ENCODE measurements around the gene GLB1L3. TPM values are rescaled to one million over a fixed set of nuclear protein-coding genes. Genes with fewer than 3 reads are reported as not detected.

The GLB1L3 gene
- total RNA-seq, 1 experiment from 2014 or later: not detected

DNA sequence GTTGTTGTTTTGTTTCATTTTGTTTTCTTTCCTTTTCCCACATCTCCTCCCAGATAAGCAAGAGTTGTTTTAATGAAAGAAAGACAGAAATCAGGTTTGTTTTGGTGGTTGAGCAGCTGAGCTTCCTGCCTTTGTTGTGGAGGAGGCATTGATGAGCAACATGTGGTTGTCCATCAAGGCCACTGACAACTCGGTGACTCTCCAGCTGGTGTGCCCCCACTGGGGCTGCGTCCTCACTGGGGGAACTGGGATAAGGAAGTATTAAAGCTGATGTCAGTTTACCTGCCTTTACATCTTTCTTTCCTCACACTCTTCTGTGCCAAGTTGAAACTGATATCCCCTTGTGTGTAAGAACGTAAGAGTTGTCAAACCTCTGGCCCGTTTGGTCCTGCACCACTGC, 45.8 kb upstream of the GLB1L3 start:
- intact Hi-C loops (cut with micrococcal nuclease): no loop called here
- no peaks in the 10 kb centered on the region for H4K20me1 ChIP-seq (ENCODE audit: insufficient read depth)
- H3K79me2 ChIP-seq (ENCODE audit: insufficient read depth, low read length): peaks cover 59% of the 10 kb centered on the region
- DNase-seq (ENCODE audit: low read depth, low spot score) (no peak), ATAC-seq (no peak)
- RAD21 ChIA-PET (ENCODE audit: low non-redundant PET in 1 of 2, low total read pairs in 2 of 2, uncharacterized antibody in 2 of 2, unreplicated experiment in 2 of 2): no interaction called here
- H3K9me2 ChIP-seq (ENCODE audit: insufficient read depth): no peaks in the 10 kb centered on the region
- TF ChIP-seq, protein P1, sequence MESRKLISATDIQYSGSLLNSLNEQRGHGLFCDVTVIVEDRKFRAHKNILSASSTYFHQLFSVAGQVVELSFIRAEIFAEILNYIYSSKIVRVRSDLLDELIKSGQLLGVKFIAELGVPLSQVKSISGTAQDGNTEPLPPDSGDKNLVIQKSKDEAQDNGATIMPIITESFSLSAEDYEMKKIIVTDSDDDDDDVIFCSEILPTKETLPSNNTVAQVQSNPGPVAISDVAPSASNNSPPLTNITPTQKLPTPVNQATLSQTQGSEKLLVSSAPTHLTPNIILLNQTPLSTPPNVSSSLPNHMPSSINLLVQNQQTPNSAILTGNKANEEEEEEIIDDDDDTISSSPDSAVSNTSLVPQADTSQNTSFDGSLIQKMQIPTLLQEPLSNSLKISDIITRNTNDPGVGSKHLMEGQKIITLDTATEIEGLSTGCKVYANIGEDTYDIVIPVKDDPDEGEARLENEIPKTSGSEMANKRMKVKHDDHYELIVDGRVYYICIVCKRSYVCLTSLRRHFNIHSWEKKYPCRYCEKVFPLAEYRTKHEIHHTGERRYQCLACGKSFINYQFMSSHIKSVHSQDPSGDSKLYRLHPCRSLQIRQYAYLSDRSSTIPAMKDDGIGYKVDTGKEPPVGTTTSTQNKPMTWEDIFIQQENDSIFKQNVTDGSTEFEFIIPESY (IDR thresholded peaks at IDR 0.05; ENCODE audit: extremely low read depth, insufficient replicate concordance, low read length): no peak
- TF ChIP-seq JUND (IDR thresholded peaks at IDR 0.05) (no peak), CEBPB (IDR thresholded peaks at IDR 0.05; ENCODE audit: low read depth) (no peak), RAD21 (IDR thresholded peaks at IDR 0.05; ENCODE audit: low read depth) (no peak), SRF (IDR thresholded peaks at IDR 0.05; ENCODE audit: low read depth) (no peak), POLR2A (IDR thresholded peaks at IDR 0.05; ENCODE audit: borderline replicate concordance, extremely low read depth, insufficient read depth, insufficient read length) (no peak), FOSL1 (IDR thresholded peaks at IDR 0.05; ENCODE audit: low read depth) (no peak), POLR2AphosphoS5 (IDR thresholded peaks at IDR 0.05; ENCODE audit: low read depth, low read length) (no peak), SIN3A (IDR thresholded peaks at IDR 0.05; ENCODE audit: low read depth) (no peak), SP1 (IDR thresholded peaks at IDR 0.05; ENCODE audit: low read depth) (no peak), YY1 (IDR thresholded peaks at IDR 0.05; ENCODE audit: extremely low read depth, insufficient replicate concordance, low read depth, low read length) (no peak), EZH2phosphoT487 (IDR thresholded peaks at IDR 0.05; ENCODE audit: borderline replicate concordance) (no peak), ZFX (IDR thresholded peaks at IDR 0.05) (no peak)
- TF ChIP-seq, protein P2, sequence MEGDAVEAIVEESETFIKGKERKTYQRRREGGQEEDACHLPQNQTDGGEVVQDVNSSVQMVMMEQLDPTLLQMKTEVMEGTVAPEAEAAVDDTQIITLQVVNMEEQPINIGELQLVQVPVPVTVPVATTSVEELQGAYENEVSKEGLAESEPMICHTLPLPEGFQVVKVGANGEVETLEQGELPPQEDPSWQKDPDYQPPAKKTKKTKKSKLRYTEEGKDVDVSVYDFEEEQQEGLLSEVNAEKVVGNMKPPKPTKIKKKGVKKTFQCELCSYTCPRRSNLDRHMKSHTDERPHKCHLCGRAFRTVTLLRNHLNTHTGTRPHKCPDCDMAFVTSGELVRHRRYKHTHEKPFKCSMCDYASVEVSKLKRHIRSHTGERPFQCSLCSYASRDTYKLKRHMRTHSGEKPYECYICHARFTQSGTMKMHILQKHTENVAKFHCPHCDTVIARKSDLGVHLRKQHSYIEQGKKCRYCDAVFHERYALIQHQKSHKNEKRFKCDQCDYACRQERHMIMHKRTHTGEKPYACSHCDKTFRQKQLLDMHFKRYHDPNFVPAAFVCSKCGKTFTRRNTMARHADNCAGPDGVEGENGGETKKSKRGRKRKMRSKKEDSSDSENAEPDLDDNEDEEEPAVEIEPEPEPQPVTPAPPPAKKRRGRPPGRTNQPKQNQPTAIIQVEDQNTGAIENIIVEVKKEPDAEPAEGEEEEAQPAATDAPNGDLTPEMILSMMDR (IDR thresholded peaks at IDR 0.05 in 2 of 3, conservative IDR thresholded peaks at IDR 0.05 in 1 of 3; ENCODE audit: borderline replicate concordance in 1 of 3, insufficient read depth in 1 of 3, low read depth in 2 of 3, low read length in 2 of 3): no peak
- TF ChIP-seq, protein P3, sequence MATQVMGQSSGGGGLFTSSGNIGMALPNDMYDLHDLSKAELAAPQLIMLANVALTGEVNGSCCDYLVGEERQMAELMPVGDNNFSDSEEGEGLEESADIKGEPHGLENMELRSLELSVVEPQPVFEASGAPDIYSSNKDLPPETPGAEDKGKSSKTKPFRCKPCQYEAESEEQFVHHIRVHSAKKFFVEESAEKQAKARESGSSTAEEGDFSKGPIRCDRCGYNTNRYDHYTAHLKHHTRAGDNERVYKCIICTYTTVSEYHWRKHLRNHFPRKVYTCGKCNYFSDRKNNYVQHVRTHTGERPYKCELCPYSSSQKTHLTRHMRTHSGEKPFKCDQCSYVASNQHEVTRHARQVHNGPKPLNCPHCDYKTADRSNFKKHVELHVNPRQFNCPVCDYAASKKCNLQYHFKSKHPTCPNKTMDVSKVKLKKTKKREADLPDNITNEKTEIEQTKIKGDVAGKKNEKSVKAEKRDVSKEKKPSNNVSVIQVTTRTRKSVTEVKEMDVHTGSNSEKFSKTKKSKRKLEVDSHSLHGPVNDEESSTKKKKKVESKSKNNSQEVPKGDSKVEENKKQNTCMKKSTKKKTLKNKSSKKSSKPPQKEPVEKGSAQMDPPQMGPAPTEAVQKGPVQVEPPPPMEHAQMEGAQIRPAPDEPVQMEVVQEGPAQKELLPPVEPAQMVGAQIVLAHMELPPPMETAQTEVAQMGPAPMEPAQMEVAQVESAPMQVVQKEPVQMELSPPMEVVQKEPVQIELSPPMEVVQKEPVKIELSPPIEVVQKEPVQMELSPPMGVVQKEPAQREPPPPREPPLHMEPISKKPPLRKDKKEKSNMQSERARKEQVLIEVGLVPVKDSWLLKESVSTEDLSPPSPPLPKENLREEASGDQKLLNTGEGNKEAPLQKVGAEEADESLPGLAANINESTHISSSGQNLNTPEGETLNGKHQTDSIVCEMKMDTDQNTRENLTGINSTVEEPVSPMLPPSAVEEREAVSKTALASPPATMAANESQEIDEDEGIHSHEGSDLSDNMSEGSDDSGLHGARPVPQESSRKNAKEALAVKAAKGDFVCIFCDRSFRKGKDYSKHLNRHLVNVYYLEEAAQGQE (IDR thresholded peaks at IDR 0.05; ENCODE audit: low read depth): no peak
- TF ChIP-seq, protein P4, sequence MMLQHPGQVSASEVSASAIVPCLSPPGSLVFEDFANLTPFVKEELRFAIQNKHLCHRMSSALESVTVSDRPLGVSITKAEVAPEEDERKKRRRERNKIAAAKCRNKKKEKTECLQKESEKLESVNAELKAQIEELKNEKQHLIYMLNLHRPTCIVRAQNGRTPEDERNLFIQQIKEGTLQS (IDR thresholded peaks at IDR 0.05): no peak
- TF ChIP-seq, protein P5, sequence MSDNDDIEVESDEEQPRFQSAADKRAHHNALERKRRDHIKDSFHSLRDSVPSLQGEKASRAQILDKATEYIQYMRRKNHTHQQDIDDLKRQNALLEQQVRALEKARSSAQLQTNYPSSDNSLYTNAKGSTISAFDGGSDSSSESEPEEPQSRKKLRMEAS (IDR thresholded peaks at IDR 0.05): no peak
- H2AFZ ChIP-seq (ENCODE audit: low read depth, low read length, poor library complexity, severe bottlenecking): no peak overlapping the region
- BruUV-seq (replicated peaks): no TSS peak
- H3K36me3 ChIP-seq (ENCODE audit: control insufficient read depth in 1 of 2, insufficient read depth in 2 of 2, low read length in 2 of 2): peaks cover 0 to 4% of the 10 kb centered on the region in 2 experiments; a peak in 1 of 4 replicates
- no peak overlapping the region for H3K4me3 ChIP-seq (replicated peaks in 1 of 2; ENCODE audit: low read depth in 1 of 2, low read length in 2 of 2)
- H3K9ac ChIP-seq (ENCODE audit: low read length): no peak overlapping the region
- H3K9me3 ChIP-seq (ENCODE audit: control insufficient read depth in 1 of 2, insufficient read depth in 1 of 2, low read depth in 1 of 2, low read length in 2 of 2): no peaks in the 10 kb centered on the region
- H3K27ac ChIP-seq (ENCODE audit: low read depth, low read length): no peak overlapping the region
- no peaks in the 10 kb centered on the region for H3K27me3 ChIP-seq (ENCODE audit: insufficient read depth, low read length)
- POLR2A ChIA-PET: no interaction called here
- H3K4me2 ChIP-seq (ENCODE audit: low read length): no peak overlapping the region
- CTCF ChIA-PET: no interaction called here
- peaks cover 5 to 9% of the 10 kb centered on the region in 2 experiments; a peak in 2 of 4 replicates for H3K4me1 ChIP-seq (ENCODE audit: control insufficient read depth in 1 of 2, insufficient read depth in 2 of 2, low read length in 2 of 2)
